ENCODE data around the gene EIF6. TPM values are rescaled to one million over a fixed set of nuclear protein-coding genes. Genes with fewer than 3 reads are reported as not detected.

EIF6 gene
- total and polyA plus RNA-seq, 2 donors (not counting 3 experiments of a cell fraction or from before 2014, with no cell fraction given): 153 to 286 TPM

- POLR2A ChIA-PET: no interaction called here
These were observed 41.6 kb upstream of the EIF6 start for GRCh38 chr20:35326021-35326739.

More at GRCh38 chr20:35326021-35326739, 41.6 kb upstream of the EIF6 start:
- no peak for DNase-seq (ENCODE audit: low read depth, low spot score)
- Histone ChIP-seq H4K20me1 (replicated peaks; ENCODE audit: control insufficient read depth, extremely low read depth, insufficient read depth, low read length) (no peaks in the 10 kb centered on the region), H3K9me3 (replicated peaks; ENCODE audit: control insufficient read depth, insufficient read depth, low read length) (no peaks in the 10 kb centered on the region), H3K9ac (replicated peaks; ENCODE audit: extremely low read depth, insufficient read depth, low read length) (no peak overlapping the region), H3K4me1 (ENCODE audit: control insufficient read depth, extremely low read depth, insufficient read depth, low read length) (peaks cover 38% of the 10 kb centered on the region), H3K4me2 (ENCODE audit: insufficient read depth, low read length) (no peak overlapping the region), H3K27me3 (ENCODE audit: control insufficient read depth in 2 of 2, insufficient read depth in 2 of 2, low read length in 2 of 2) (no peaks in the 10 kb centered on the region), H3K4me3 (replicated peaks in 1 of 3; ENCODE audit: insufficient read depth in 1 of 3, low read depth in 1 of 3, low read length in 3 of 3) (no peak overlapping the region), H3K9me1 (replicated peaks; ENCODE audit: control insufficient read depth, extremely low read depth, insufficient read depth, low read length) (no peaks in the 10 kb centered on the region), H3K36me3 (ENCODE audit: control insufficient read depth in 2 of 2, extremely low read depth in 1 of 2, insufficient read depth in 2 of 2, low read length in 2 of 2) (no peaks in the 10 kb centered on the region), H3K27ac (ENCODE audit: insufficient read depth, low read depth, low read length) (peak overlapping the region; percentile 42), H3K79me2 (ENCODE audit: control insufficient read depth, insufficient read depth, low read length) (no peaks in the 10 kb centered on the region), H2AFZ (ENCODE audit: low read depth, low read length) (no peak overlapping the region)
- dilution Hi-C loops (cut with MboI; ENCODE audit: extremely low pct_ligation_motif_present, low sequenced_read_pairs): no loop called here
- CTCF ChIA-PET: interaction anchor here (1.5 to 8.1 kb wide), 3 partner anchors 14 to 113 kb away, joined by 4 to 182 read pairs (median 5); no protein-coding TSS in a partner anchor
- peak; percentile 43 for FAIRE-seq
- intact Hi-C loops (cut with micrococcal nuclease): no loop called here
- BruUV-seq (replicated peaks): no TSS peak
- no peak for TF ChIP-seq POLR2AphosphoS5 (IDR thresholded peaks at IDR 0.05; ENCODE audit: insufficient read depth, low read depth, low read length)
- no peak for TF ChIP-seq EZH2 (IDR thresholded peaks at IDR 0.05; ENCODE audit: borderline replicate concordance, low read depth, low read length, severe bottlenecking)
- no peak for TF ChIP-seq CTCF (IDR thresholded peaks at IDR 0.05; ENCODE audit: extremely low read depth in 1 of 2, insufficient read depth in 1 of 2, low read depth in 1 of 2, low read length in 2 of 2)
- TF ChIP-seq MYC (IDR thresholded peaks at IDR 0.05; ENCODE audit: low read depth, low read length): no peak
- no peak for TF ChIP-seq GATA2 (IDR thresholded peaks at IDR 0.05; ENCODE audit: insufficient read depth, insufficient read length, low read depth, low read length)
- no peak for TF ChIP-seq MAX (IDR thresholded peaks at IDR 0.05; ENCODE audit: insufficient read depth, insufficient read length)
- TF ChIP-seq JUN (IDR thresholded peaks at IDR 0.05; ENCODE audit: borderline replicate concordance, insufficient read depth, insufficient read length, low read depth): no peak
- TF ChIP-seq POLR2A (IDR thresholded peaks at IDR 0.05; ENCODE audit: low read depth, low read length): no peak
- no peak for TF ChIP-seq FOS (IDR thresholded peaks at IDR 0.05; ENCODE audit: borderline replicate concordance, insufficient read depth, low read length)

Data from endothelial cell of umbilical vein (primary cell).